NCI-H2107 treated with DMSO at 0.1 percent for 48 hours (cell line): ENCODE data around the gene S100A14.

Experiments used
- DNase-seq: peaks from one replicate; lab custom pipeline; 2025; ENCODE audit not compliant: unreplicated experiment; lab: John Stamatoyannopoulos, UW

The S100A14 gene

DNA sequence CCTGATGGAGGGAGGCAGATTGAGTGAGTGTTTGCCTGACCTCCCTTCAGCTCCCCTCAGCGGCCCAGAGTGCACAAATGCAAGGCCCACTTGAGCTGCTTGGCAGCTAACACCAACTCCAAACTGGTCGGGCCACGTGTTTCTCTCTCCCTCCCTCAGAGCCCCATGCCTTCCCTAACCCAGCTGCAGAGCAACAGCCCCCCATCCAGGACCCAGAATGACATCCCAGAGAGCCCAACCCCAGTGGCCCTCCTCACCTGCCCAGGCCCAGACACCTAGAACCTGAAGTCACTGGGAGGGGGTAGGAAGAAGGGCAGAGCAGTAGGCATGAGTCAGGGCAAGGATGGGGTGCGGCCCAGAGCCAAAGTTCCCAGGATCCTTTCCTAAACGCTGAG, 789 bp upstream of the S100A14 start:
- no peak for DNase-seq

DNA sequence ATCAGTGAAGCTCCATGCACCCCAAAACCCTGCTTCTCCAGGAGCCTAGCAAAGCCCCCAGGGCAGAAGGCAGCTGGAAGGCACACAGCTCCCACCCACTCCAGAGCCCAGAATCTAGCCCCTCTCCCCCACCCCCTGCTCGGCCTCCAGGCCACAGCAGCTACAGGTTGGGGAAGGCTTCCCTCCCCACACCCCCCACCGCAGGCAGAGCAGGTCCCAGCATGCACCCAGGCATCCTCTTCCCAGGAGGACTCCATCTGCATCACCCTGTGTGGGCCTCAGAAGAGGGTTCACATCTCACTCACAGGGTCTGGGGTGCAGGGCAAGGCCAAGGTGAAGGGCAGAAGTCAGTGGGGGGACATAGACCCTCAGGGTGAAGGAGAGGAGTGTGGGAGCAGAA, 719 bp downstream of the S100A14 start:
- no peak for DNase-seq

DNA sequence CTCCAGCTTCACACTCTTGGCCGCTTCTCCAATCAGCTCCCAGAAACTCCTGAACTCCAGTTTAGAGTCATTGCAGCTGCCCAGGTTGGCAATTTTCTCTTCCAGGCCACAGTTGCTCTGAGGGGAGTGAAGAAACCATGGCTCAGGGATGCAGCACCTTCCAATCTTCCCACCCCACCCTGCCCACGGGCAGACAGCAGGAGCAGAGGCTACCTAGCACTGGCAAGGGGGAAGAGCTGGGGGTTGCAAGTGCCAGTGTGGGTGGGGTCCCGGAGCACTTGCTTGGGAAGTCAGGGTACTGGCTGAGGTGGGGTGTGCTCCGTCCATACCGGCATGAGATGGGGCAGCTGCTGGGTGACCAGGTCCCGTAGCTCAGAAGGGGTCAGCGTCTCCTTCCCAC, 1.2 kb downstream of the S100A14 start:
- no peak for DNase-seq

DNA sequence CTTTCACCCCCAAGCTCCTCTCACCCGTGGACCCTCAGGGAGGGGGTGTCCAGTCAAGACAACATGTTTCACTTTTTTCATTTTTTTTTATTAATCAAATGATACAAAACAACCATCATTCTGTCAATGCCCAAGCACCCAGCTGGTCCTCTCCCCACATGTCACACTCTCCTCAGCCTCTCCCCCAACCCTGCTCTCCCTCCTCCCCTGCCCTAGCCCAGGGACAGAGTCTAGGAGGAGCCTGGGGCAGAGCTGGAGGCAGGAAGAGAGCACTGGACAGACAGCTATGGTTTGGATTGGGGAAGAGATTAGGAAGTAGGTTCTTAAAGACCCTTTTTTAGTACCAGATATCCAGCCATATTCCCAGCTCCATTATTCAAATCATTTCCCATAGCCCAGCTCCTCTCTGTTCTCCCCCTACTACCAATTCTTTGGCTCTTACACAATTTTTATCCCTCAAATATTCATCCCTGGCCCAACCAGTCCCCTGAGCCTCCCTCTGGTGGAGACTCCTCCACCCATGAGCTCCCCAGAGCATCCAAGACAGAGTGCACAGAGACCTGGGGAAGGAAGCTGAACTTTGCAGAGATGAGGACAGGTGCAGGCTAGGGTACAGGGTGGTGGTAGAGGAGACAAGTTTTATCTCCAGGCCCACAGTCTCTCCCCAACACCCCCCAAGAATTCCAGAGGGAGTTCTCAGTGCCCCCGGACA, 1.8 kb downstream of the S100A14 start:
- no peak for DNase-seq

- no peak for DNase-seq
These were observed 2.7 kb downstream of the S100A14 start for GRCh38 chr1:153613406-153613805.

DNA sequence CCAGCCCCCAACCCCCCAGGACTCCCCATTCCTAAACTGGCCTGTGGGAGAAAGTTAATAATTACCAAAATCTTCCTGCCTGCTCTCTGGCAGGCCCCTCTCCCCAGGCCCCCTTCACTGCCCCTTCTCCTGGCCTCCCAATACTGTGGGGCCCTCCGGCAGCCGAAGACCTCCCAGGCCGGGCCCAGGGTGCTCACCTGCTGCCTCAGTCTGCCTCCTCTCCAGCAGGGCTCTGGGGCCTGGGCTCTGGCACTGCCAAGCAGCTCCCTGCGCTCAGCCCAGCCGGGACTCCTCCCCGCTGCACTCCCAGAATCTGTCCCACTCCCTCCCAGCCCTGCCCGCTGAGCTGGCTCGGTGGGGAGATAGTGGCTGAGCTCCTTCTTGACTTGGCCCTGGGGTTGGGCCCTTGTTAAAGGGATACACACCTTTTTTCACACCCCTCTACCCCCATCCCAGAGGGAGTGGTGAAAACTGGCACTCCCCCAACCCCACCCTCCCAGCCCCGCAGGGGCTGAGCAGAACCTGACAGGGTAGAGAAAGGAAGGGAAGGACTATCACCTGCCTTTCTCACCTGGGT, 3.3 kb downstream of the S100A14 start, which contains the start of gene S100A16:
Gene S100A16 (minus strand): TSS at position 383 of the 577 bp plus-strand sequence. CDS start 4,986 bp downstream, outside the sequence.
- DNase-seq, result no peak

- DNase-seq, result no peak
These were observed 3.9 kb downstream of the S100A14 start for GRCh38 chr1:153612111-153612754.

DNA sequence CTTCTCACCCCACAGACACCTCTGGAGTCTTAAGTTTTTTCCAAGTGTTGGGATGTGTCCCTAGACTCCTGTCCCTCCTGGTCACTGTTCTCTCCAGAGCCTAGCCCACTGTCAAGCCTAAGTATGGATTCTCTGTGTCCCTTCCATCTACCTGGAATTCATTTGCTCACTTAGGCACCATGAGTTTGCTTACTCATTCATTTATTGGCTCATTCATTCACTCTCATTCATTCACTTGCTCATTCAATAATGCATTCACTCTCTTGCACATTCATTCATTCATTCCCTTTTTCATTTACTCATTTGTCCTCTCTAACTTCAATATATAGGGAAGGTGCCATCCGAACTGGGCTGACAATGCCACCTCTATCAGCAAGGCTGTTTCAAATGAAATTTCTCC, 4.8 kb downstream of the S100A14 start:
- no peak for DNase-seq

- DNase-seq, result no peak
These were observed 5.3 kb downstream of the S100A14 start for GRCh38 chr1:153610811-153611301.

- DNase-seq, result no peak
These were observed 5.8 kb downstream of the S100A14 start for GRCh38 chr1:153610334-153610733.

DNA sequence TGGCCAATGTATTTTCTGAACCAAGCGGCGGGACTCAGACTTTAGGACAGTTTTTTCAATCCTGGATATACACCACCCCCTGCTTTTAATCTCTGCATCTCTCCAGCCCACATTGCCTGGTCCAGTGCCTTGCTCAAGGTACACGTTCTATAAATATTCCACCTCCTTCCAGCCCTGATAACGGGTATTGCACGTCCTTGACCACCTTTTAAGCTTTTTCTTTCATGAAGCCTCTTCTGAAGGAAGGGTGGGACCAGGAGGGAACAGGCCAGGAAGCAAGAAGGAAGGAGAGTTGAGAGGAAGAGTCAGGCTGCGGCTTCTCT, 6.6 kb downstream of the S100A14 start:
- DNase-seq, result no peak

- DNase-seq, result no peak
These were observed 7.2 kb downstream of the S100A14 start for GRCh38 chr1:153608742-153609584.

DNA sequence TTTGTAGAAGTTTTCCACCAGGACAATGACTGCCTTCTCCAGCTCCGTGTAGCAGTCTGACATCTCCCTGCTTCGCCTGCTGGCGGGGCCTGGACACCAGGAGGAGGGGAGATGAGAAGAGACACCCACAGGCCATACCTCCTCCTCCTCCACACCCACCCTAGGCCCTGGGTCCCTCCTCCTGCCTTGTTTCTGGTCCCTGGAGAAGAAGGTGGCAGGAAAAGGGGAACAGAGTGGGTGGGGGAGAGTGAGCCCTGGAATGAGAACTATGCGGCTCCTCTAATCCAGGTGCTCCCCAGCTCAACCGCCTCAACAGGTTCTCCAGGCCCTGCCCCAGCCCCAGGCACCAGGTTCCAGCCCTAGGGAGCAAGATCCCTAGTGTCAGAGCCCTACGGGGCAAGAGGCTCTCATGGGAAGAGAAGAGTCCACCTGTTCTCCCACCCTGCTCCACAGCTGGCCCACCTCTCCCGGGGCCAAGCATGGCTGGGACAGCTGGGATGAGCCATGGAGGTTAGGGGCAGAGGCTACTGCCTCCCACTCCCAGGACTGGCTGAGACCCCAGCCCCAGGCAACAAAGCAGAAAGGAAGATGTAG, 7.9 kb downstream of the S100A14 start:
- DNase-seq, result no peak

DNA sequence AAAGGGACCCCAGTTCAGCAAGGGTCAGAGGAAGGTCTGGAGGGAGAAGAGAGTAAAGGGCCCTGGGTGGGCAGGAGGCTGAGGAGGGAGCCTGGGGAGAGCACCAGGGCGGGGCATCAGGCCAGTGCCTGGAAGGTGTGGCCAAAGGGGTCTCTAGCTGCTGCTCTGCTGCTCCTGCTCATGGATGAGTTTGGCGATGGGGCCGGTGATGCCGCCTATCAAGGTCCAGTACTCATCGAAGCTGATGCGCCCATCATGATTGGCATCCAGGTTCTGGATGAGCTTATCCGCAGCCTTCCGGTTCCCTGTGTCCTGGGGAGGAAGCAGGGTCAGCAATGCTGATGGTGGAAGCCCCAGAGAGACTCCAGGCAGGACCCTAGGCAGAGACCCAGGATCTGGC, 8.7 kb downstream of the S100A14 start:
- no peak for DNase-seq

DNA sequence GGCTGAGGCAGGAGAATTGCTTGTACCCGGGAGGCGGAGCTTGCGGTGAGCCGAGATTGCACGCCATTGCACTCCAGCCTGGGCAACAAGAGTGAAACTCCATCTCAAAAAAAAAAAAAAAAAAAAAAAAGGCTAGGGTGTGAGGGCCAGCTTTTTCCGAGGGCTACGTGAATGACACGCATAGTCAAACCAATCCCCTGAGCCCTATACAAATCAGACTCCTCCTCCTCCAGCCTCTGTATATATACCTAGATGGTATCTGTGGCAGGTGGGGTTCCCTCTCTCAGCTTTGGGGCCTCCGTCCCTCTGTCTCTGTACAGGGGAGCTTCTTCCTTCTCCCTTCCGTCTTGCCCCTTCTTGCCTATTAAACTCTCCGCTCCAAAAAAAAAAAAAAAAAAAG, 9.9 kb downstream of the S100A14 start:
- DNase-seq, result no peak

- DNase-seq, result no peak
These were observed 13.4 kb downstream of the S100A14 start for GRCh38 chr1:153602749-153603148.

DNA sequence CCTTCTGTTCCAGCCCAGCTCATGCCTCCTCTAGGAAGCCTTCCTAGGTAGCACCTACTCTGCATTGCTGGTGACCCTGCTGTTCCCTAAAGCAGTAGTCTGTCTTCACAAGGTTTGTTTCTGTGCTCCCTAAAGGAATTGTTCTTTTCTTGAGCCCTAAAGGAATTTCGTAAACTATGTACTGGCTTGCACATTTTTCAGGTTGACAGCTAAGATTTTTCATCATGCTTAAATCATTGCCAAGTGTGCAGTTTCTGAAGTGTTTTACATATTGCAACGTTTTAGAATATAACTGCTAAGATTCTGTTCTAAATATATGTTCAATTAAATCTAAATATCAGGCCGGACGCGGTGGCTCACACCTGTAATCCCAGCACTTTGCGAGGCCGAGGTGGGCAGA, 16.3 kb downstream of the S100A14 start:
- no peak for DNase-seq

GRCh38 chr1:153598309-153599172, 17.6 kb downstream of the S100A14 start:
- no peak for DNase-seq

DNA sequence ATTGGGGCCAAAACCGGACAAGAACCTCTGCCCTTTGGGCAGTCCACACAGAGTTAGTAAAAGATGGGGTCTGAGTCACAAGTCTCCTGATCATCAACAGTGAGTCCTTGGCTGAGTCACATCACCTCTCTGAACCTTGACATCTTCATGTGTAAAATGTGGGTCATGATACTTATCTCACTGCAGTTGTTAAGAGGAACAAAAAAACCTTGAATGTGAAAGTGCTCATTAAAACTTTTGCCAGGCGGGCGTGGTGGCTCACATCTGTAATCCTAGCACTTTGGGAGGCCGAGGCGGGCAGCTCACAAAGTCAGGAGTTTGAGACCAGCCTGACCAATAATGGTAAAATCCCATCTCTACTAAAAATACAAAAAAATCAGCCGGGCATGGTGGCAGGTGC, 18.9 kb downstream of the S100A14 start:
- DNase-seq, result no peak

DNA sequence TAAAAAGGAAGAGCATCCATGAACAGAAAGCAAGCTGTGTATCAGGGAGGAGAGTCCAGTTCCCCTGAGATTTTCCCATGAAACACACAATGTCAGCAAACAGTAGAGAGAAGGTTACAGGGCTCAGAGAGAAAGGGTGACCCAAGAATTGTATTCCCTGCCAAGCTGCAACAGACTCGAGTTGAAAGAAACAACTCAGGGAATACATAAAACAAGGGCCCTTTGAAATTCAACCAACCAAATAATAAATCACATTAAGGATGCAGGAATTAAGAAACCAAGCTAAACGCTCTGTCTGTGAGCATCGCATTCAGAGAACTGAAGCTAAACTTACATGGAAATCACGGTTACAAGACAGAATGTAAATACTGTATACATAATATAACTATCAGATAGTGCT, 23.4 kb downstream of the S100A14 start:
- no peak for DNase-seq
